GM12878 (cell line): ENCODE results near the gene FOSL1. TPM values are rescaled to one million over a fixed set of nuclear protein-coding genes. Genes with fewer than 3 reads are reported as not detected.

Experiments
- ATF2 ChIP-seq: IDR thresholded peaks from 2 replicates; pipeline ENCODE4 v1.6.1; 2012; ENCODE audit warnings: low read length, inconsistent platforms
- BACH1 ChIP-seq: fragments of 450-650 bp; IDR thresholded peaks from 2 replicates; pipeline ENCODE4 v1.6.1; 2017; ENCODE audit warnings: mild to moderate bottlenecking, borderline replicate concordance
- EP300 ChIP-seq, 2 experiments: fragments of 150-350 bp in 1 of 2; IDR thresholded peaks; 2 replicates each; pipeline ENCODE4 v1.6.1; 2011 to 2012; ENCODE audit warnings: low read depth in 2 of 2, low read length in 2 of 2, borderline replicate concordance in 1 of 2, improper control_type of control experiment in 1 of 2, inconsistent platforms in 1 of 2; ENCODE audit not compliant: control insufficient read depth in 1 of 2
- ETV6 ChIP-seq, 2 experiments: fragments of 450-650 bp in 1 of 2; IDR thresholded peaks in 1 of 2; conservative IDR thresholded peaks in 1 of 2; 2 replicates each; pipeline ENCODE4 v1.6.1; 2014; ENCODE audit warnings: antibody characterized with exemption in 1 of 2, borderline replicate concordance in 1 of 2, low read depth in 1 of 2, mild to moderate bottlenecking in 1 of 2, moderate library complexity in 1 of 2
- IRF3 ChIP-seq: fragments of 450-650 bp; IDR thresholded peaks from 2 replicates; pipeline ENCODE4 v1.6.1; 2014; ENCODE audit warnings: mild to moderate bottlenecking
- JUND ChIP-seq: IDR thresholded peaks from 2 replicates; pipeline ENCODE4 v1.6.1; 2012; ENCODE audit warnings: low read depth, mild to moderate bottlenecking, low read length, improper control_type of control experiment, moderate library complexity
- KLF5 ChIP-seq: fragments of 450-650 bp; IDR thresholded peaks from 2 replicates; pipeline ENCODE4 v1.6.1; 2014; ENCODE audit warnings: mild to moderate bottlenecking; ENCODE audit not compliant: partially characterized antibody
- MLLT1 ChIP-seq: fragments of 450-650 bp; IDR thresholded peaks from 2 replicates; pipeline ENCODE4 v1.6.1; 2016; ENCODE audit warnings: mild to moderate bottlenecking
- MTA2 ChIP-seq: fragments of 450-650 bp; IDR thresholded peaks from 2 replicates; pipeline ENCODE4 v1.6.1; 2016; ENCODE audit warnings: low read depth, mild to moderate bottlenecking, moderate library complexity
- NBN ChIP-seq: fragments of 450-650 bp; IDR thresholded peaks from 2 replicates; pipeline ENCODE4 v1.6.1; 2016
- PML ChIP-seq: IDR thresholded peaks from 2 replicates; pipeline ENCODE4 v1.6.1; 2012; ENCODE audit warnings: low read length, inconsistent platforms
- POU2F2 ChIP-seq: IDR thresholded peaks from 3 replicates; pipeline ENCODE4 v1.6.1; 2011; ENCODE audit warnings: low read depth, mild to moderate bottlenecking, low read length, borderline replicate concordance
- RAD51 ChIP-seq: fragments of 450-650 bp; IDR thresholded peaks from 2 replicates; pipeline ENCODE4 v1.6.1; 2016; ENCODE audit warnings: moderate library complexity, mild to moderate bottlenecking, inconsistent platforms
- RELA ChIP-seq: fragments of 450-650 bp; IDR thresholded peaks from 2 replicates; pipeline ENCODE4 v1.8.0; 2014; ENCODE audit warnings: borderline replicate concordance; ENCODE audit not compliant: partially characterized antibody
- SKIL ChIP-seq: fragments of 450-650 bp; IDR thresholded peaks from 2 replicates; pipeline ENCODE4 v1.6.1; 2017; ENCODE audit warnings: mild to moderate bottlenecking, low read depth, inconsistent platforms; ENCODE audit not compliant: poor library complexity, severe bottlenecking
- SMAD1 ChIP-seq: fragments of 450-650 bp; IDR thresholded peaks from 2 replicates; pipeline ENCODE4 v1.6.1; 2018; ENCODE audit warnings: mild to moderate bottlenecking, low read depth; ENCODE audit not compliant: partially characterized antibody
- TARDBP ChIP-seq: IDR thresholded peaks from 2 replicates; pipeline ENCODE4 v1.6.1; 2016; ENCODE audit warnings: borderline replicate concordance
- YBX1 ChIP-seq: fragments of 450-650 bp; IDR thresholded peaks from 2 replicates; pipeline ENCODE4 v1.6.1; 2016; ENCODE audit warnings: antibody characterized with exemption
- ZBTB40 ChIP-seq: fragments of 450-650 bp; IDR thresholded peaks from 2 replicates; pipeline ENCODE4 v1.6.1; 2016; ENCODE audit warnings: mild to moderate bottlenecking, moderate library complexity, borderline replicate concordance
- ZNF384 ChIP-seq: IDR thresholded peaks from 2 replicates; pipeline ENCODE4 v1.6.1; 2012; ENCODE audit warnings: low read depth, mild to moderate bottlenecking, low read length, improper control_type of control experiment, borderline replicate concordance
- polyA plus RNA-seq, 11 experiments: library from polyadenylated mRNA; depleted of rRNA in 4 of 11; unstranded in 6 of 11; stranded (reverse) in 5 of 11; fragments of >200 nt; fragmentation: Nextera tagmentation in 4 of 11; fragmentation: Illumina TruSeq in 1 of 11; extraction: Ambion mirVana in 4 of 11; extraction: Trizol in 1 of 11; gene quantifications; 1 replicate in 1 of 11; 2 replicates in 10 of 11; pipeline versions ENCODE4 v1.2.1 to v1.2.3, GENCODE V29; 2011 to 2016; ENCODE audit warnings: inconsistent platforms in 2 of 11, missing spikeins in 2 of 11, low read depth in 1 of 11
- total RNA-seq, 4 experiments: library from RNA; depleted of rRNA in 3 of 4; stranded (reverse); fragments of >200 nt in 3 of 4; fragmentation: Illumina TruSeq in 1 of 4; extraction: Trizol in 1 of 4; gene quantifications; 2 replicates each; pipeline versions ENCODE4 v1.2.1 to v1.2.3, GENCODE V29; 2013 to 2021

Gene FOSL1
- total and polyA plus RNA-seq, 10 of the 15 experiments (the other 5 are each of a cell fraction or from before 2014, with no cell fraction given) = 0.82 to 5.4 (median 2.1) TPM

GRCh38 chr11:65884716-65885092 lies 15.5 kb downstream of the FOSL1 start (continued):
- TF ChIP-seq MLLT1 (no peak), ZBTB40 (no peak), RELA (peak; percentile 55), MTA2 (no peak), SKIL (no peak), SMAD1 (no peak), KLF5 (no peak), BACH1 (no peak), ZNF384 (no peak), PML (no peak), RAD51 (no peak), ETV6 (conservative IDR thresholded peaks at IDR 0.05 in 1 of 2, IDR thresholded peaks at IDR 0.05 in 1 of 2; ENCODE audit: borderline replicate concordance in 1 of 2, low read depth in 1 of 2) (no peak), YBX1 (no peak), IRF3 (no peak), ATF2 (no peak), JUND (no peak), TARDBP (no peak), NBN (0 out of 2 replicates have a peak, but pooled peaks have one; percentile 35), EP300 (IDR thresholded peaks at IDR 0.05; ENCODE audit: borderline replicate concordance in 1 of 2, control insufficient read depth in 1 of 2, low read depth in 2 of 2, low read length in 2 of 2) (no peak), POU2F2 (peak; percentile 48; the same call in 1 of the 3 replicates)
